ENCODE data around the gene CTAGE1.
A peak's percentile ranks its signal among the peaks of the same experiment; 100 is the strongest.

The CTAGE1 gene

DNA sequence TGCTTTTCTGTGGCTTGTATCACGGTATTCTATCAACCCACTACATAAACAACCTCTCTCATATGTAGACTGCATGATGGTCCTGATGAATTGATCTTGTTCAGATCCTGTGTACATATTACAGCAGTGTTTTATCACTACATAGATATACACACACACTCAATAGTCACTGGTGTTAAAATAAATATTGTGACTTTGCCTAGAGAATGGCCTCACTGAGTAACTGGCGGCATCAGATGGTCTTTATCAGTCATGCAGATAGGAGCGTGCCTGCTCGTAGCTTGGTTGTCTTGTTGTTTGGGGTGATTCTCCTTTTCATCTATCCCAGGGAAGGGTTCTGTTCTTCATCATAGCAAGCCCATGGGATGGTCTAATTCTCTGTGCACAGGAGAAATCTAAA, 18.4 kb upstream of the CTAGE1 start:
- Histone ChIP-seq H3K4me1 (ENCODE audit: control insufficient read depth in 1 of 2, insufficient read depth in 2 of 2, low read length in 2 of 2) (peaks cover 13 to 29% of the 10 kb centered on the region in 2 donors), H3K27me3 (ENCODE audit: control insufficient read depth in 1 of 2, insufficient read depth in 2 of 2, low read length in 2 of 2) (no peaks in the 10 kb centered on the region), H3K36me3 (ENCODE audit: control insufficient read depth in 1 of 2, insufficient read depth in 2 of 2, low read length in 2 of 2) (no peaks in the 10 kb centered on the region), H3K9me3 (ENCODE audit: control insufficient read depth in 1 of 2, low read length in 2 of 2) (no peaks in the 10 kb centered on the region), H3K9ac (ENCODE audit: low read depth in 1 of 2, low read length in 2 of 2) (no peak overlapping the region), H3K4me3 (ENCODE audit: low read depth in 1 of 2, low read length in 2 of 2) (no peak overlapping the region), H3K27ac (ENCODE audit: low read depth, low read length) (no peak overlapping the region)

GRCh38 chr18:22434973-22435608, 17.4 kb upstream of the CTAGE1 start:
- H3K27ac ChIP-seq (ENCODE audit: low read depth, low read length), result no peak overlapping the region
- H3K4me3 ChIP-seq (ENCODE audit: low read depth in 1 of 2, low read length in 2 of 2), result no peak overlapping the region
- H3K36me3 ChIP-seq (ENCODE audit: control insufficient read depth in 1 of 2, insufficient read depth in 2 of 2, low read length in 2 of 2), result no peaks in the 10 kb centered on the region
- no peaks in the 10 kb centered on the region for H3K27me3 ChIP-seq (ENCODE audit: control insufficient read depth in 1 of 2, insufficient read depth in 2 of 2, low read length in 2 of 2)
- H3K4me1 ChIP-seq (ENCODE audit: control insufficient read depth in 1 of 2, insufficient read depth in 2 of 2, low read length in 2 of 2), result peaks cover 13 to 30% of the 10 kb centered on the region in 2 donors
- no peaks in the 10 kb centered on the region for H3K9me3 ChIP-seq (ENCODE audit: control insufficient read depth in 1 of 2, low read length in 2 of 2)
- no peak overlapping the region for H3K9ac ChIP-seq (ENCODE audit: low read depth in 1 of 2, low read length in 2 of 2)

GRCh38 chr18:22433956-22434355, 16.2 kb upstream of the CTAGE1 start:
- H3K27ac ChIP-seq (ENCODE audit: low read depth, low read length), result no peak overlapping the region
- H3K27me3 ChIP-seq (ENCODE audit: control insufficient read depth in 1 of 2, insufficient read depth in 2 of 2, low read length in 2 of 2), result no peaks in the 10 kb centered on the region
- no peak overlapping the region for H3K4me3 ChIP-seq (ENCODE audit: low read depth in 1 of 2, low read length in 2 of 2)
- no peaks in the 10 kb centered on the region for H3K36me3 ChIP-seq (ENCODE audit: control insufficient read depth in 1 of 2, insufficient read depth in 2 of 2, low read length in 2 of 2)
- peaks cover 13 to 40% of the 10 kb centered on the region in 2 donors for H3K4me1 ChIP-seq (ENCODE audit: control insufficient read depth in 1 of 2, insufficient read depth in 2 of 2, low read length in 2 of 2)
- H3K9me3 ChIP-seq (ENCODE audit: control insufficient read depth in 1 of 2, low read length in 2 of 2), result no peaks in the 10 kb centered on the region
- no peak overlapping the region for H3K9ac ChIP-seq (ENCODE audit: low read depth in 1 of 2, low read length in 2 of 2)

DNA sequence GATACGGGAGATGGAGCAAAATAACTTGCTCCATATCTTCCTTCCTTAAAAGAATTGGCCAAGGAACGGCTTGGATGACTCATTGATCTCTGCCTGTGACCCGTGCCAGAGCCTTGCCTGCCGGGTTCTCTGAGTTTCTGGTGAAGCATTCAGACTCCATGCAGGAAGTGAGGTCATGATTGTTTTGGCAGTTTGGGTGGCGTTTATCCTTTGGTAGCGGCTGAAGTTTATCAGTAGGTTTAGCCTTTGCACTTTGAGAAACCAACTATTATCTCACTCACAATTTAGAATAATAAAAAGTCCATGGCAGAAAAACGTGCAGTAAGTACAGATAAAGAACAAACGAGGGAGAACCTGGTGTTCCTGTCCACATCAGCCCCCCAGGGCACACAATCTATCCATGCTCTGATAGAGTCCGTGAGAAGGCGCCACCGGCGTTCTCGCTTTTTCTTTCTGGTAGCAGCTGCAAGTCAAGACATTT, 15.0 kb upstream of the CTAGE1 start:
- H3K27ac ChIP-seq (ENCODE audit: low read depth, low read length), result no peak overlapping the region
- peak overlapping the region; percentile 8 to 14 for H3K4me3 ChIP-seq (ENCODE audit: low read depth in 1 of 2, low read length in 2 of 2)
- no peaks in the 10 kb centered on the region for H3K36me3 ChIP-seq (ENCODE audit: control insufficient read depth in 1 of 2, insufficient read depth in 2 of 2, low read length in 2 of 2)
- peak overlapping the region; percentile 5 to 30 for H3K9ac ChIP-seq (ENCODE audit: low read depth in 1 of 2, low read length in 2 of 2)
- no peaks in the 10 kb centered on the region for H3K9me3 ChIP-seq (ENCODE audit: control insufficient read depth in 1 of 2, low read length in 2 of 2)
- peaks cover 22 to 51% of the 10 kb centered on the region in 2 donors for H3K4me1 ChIP-seq (ENCODE audit: control insufficient read depth in 1 of 2, insufficient read depth in 2 of 2, low read length in 2 of 2)
- H3K27me3 ChIP-seq (ENCODE audit: control insufficient read depth in 1 of 2, insufficient read depth in 2 of 2, low read length in 2 of 2), result no peaks in the 10 kb centered on the region

DNA sequence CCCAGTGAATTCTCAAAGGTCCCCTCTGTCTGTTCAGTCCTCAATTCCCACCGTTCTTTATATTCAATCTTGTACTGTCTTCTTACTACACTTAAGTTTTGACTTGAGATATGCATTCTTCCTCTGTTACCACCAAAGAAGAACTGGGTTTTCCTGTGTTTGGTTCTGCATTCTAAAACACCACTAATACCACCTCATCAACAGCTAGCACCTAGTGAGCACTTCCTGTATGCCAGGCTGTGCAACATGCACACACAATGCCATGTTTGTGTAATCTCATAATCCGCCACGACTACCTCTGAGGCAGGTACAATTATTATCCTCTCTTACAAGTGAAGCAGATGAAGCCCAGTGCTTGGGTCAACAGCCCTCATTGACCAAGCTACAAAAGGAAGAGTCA, 11.8 kb upstream of the CTAGE1 start:
- H3K9ac ChIP-seq (ENCODE audit: low read depth in 1 of 2, low read length in 2 of 2), result no peak overlapping the region
- no peaks in the 10 kb centered on the region for H3K27me3 ChIP-seq (ENCODE audit: control insufficient read depth in 1 of 2, insufficient read depth in 2 of 2, low read length in 2 of 2)
- no peaks in the 10 kb centered on the region for H3K9me3 ChIP-seq (ENCODE audit: control insufficient read depth in 1 of 2, low read length in 2 of 2)
- H3K4me1 ChIP-seq (ENCODE audit: control insufficient read depth in 1 of 2, insufficient read depth in 2 of 2, low read length in 2 of 2), result peaks cover 34 to 59% of the 10 kb centered on the region in 2 donors
- H3K27ac ChIP-seq (ENCODE audit: low read depth, low read length), result no peak overlapping the region
- H3K36me3 ChIP-seq (ENCODE audit: control insufficient read depth in 1 of 2, insufficient read depth in 2 of 2, low read length in 2 of 2), result no peaks in the 10 kb centered on the region
- no peak overlapping the region for H3K4me3 ChIP-seq (ENCODE audit: low read depth in 1 of 2, low read length in 2 of 2)

- no peaks in the 10 kb centered on the region for H3K36me3 ChIP-seq (ENCODE audit: control insufficient read depth in 1 of 2, insufficient read depth in 2 of 2, low read length in 2 of 2)
- peak overlapping the region in 1 of 2 donors; percentile 50 for H3K4me3 ChIP-seq (ENCODE audit: low read depth in 1 of 2, low read length in 2 of 2)
- no peaks in the 10 kb centered on the region for H3K9me3 ChIP-seq (ENCODE audit: control insufficient read depth in 1 of 2, low read length in 2 of 2)
- peak overlapping the region; percentile 39 for H3K27ac ChIP-seq (ENCODE audit: low read depth, low read length)
- peaks cover 35 to 60% of the 10 kb centered on the region in 2 donors for H3K4me1 ChIP-seq (ENCODE audit: control insufficient read depth in 1 of 2, insufficient read depth in 2 of 2, low read length in 2 of 2)
- peak overlapping the region in 1 of 2 donors; percentile 39 for H3K9ac ChIP-seq (ENCODE audit: low read depth in 1 of 2, low read length in 2 of 2)
- no peaks in the 10 kb centered on the region for H3K27me3 ChIP-seq (ENCODE audit: control insufficient read depth in 1 of 2, insufficient read depth in 2 of 2, low read length in 2 of 2)
Measured at GRCh38 chr18:22428672-22429071, 11.0 kb upstream of the CTAGE1 start.

GRCh38 chr18:22427822-22428549, 10.3 kb upstream of the CTAGE1 start:
- no peaks in the 10 kb centered on the region for H3K36me3 ChIP-seq (ENCODE audit: control insufficient read depth in 1 of 2, insufficient read depth in 2 of 2, low read length in 2 of 2)
- H3K9ac ChIP-seq (ENCODE audit: low read depth in 1 of 2, low read length in 2 of 2), result peak overlapping the region; percentile 25 to 39
- H3K4me3 ChIP-seq (ENCODE audit: low read depth in 1 of 2, low read length in 2 of 2), result peak overlapping the region; percentile 21 to 50
- peak overlapping the region; percentile 39 for H3K27ac ChIP-seq (ENCODE audit: low read depth, low read length)
- no peaks in the 10 kb centered on the region for H3K9me3 ChIP-seq (ENCODE audit: control insufficient read depth in 1 of 2, low read length in 2 of 2)
- H3K27me3 ChIP-seq (ENCODE audit: control insufficient read depth in 1 of 2, insufficient read depth in 2 of 2, low read length in 2 of 2), result no peaks in the 10 kb centered on the region
- peaks cover 36 to 58% of the 10 kb centered on the region in 2 donors for H3K4me1 ChIP-seq (ENCODE audit: control insufficient read depth in 1 of 2, insufficient read depth in 2 of 2, low read length in 2 of 2)

DNA sequence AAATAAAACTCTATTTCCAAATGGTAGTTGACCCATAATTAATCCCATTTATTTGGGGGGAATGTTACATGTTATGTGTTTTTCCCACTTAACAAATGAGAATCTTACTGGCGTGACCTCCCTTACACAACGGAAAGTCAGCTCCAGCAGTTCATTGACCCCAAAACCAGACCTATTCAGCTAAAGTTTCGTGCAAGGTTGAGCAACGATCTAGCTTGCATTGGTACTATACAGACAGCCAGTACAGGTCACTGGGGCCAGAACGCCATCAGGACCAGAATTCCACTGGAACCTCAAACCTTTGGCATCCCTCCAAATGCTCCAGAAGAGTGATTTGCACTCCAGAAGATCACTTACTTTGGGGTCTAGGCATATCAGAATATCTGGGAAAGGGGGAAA, 6.8 kb upstream of the CTAGE1 start:
- Histone ChIP-seq H3K9me3 (ENCODE audit: control insufficient read depth in 1 of 2, low read length in 2 of 2) (no peaks in the 10 kb centered on the region), H3K4me3 (ENCODE audit: low read depth in 1 of 2, low read length in 2 of 2) (no peak overlapping the region), H3K36me3 (ENCODE audit: control insufficient read depth in 1 of 2, insufficient read depth in 2 of 2, low read length in 2 of 2) (no peaks in the 10 kb centered on the region), H3K9ac (ENCODE audit: low read depth in 1 of 2, low read length in 2 of 2) (no peak overlapping the region), H3K27me3 (ENCODE audit: control insufficient read depth in 1 of 2, insufficient read depth in 2 of 2, low read length in 2 of 2) (no peaks in the 10 kb centered on the region), H3K4me1 (ENCODE audit: control insufficient read depth in 1 of 2, insufficient read depth in 2 of 2, low read length in 2 of 2) (peaks cover 36 to 47% of the 10 kb centered on the region in 2 donors), H3K27ac (ENCODE audit: low read depth, low read length) (no peak overlapping the region)

GRCh38 chr18:22423878-22424564, 6.3 kb upstream of the CTAGE1 start:
- Histone ChIP-seq H3K27ac (ENCODE audit: low read depth, low read length) (no peak overlapping the region), H3K4me1 (ENCODE audit: control insufficient read depth in 1 of 2, insufficient read depth in 2 of 2, low read length in 2 of 2) (peaks cover 36 to 42% of the 10 kb centered on the region in 2 donors), H3K9ac (ENCODE audit: low read depth in 1 of 2, low read length in 2 of 2) (no peak overlapping the region)

More at GRCh38 chr18:22423878-22424564, 6.3 kb upstream of the CTAGE1 start:
- Histone ChIP-seq H3K27me3 (ENCODE audit: control insufficient read depth in 1 of 2, insufficient read depth in 2 of 2, low read length in 2 of 2) (no peaks in the 10 kb centered on the region), H3K9me3 (ENCODE audit: control insufficient read depth in 1 of 2, low read length in 2 of 2) (no peaks in the 10 kb centered on the region), H3K4me3 (ENCODE audit: low read depth in 1 of 2, low read length in 2 of 2) (no peak overlapping the region), H3K36me3 (ENCODE audit: control insufficient read depth in 1 of 2, insufficient read depth in 2 of 2, low read length in 2 of 2) (no peaks in the 10 kb centered on the region)

All from duodenal mucosa (tissue), 2 donors.